Measurements from ENCODE around the gene KRT13.

KRT13 gene

DNA sequence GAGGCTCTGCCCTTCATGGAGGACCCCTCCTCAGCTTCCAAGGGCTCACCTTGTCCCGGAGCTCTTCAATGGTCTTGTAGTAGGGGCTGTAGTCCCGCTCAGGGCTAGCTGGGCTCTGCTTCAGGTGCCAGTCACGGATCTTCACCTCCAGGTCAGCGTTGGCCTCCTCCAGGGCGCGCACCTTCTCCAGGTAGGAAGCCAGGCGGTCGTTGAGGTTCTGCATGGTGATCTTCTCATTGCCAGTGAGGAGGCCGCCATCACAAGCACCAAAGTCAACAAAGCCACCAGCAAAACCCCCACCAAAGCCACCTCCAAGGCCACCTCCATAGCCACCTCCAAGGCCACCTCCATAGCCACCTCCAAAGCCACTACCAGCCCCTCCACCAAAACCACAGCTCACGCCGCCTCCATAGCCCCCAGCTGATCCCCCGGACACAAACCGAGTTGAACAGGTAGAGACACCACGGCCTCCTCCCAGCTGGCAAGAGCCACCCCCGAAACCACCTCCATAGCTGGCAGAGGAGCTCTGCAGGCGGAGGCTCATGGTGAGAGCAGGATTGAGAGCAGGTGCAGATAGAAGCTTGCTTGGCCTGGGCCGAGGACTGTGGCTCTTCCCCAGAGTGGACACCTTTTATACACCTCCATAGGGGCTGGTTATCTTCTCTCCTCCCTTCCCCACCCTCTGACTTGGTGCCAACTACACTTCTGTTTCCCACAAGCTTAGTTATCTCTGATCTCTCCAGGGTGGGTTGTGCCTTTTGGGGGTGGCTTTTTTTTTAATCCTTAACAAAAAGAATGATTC lies at the start of gene KRT13:
Gene KRT13 (minus strand): TSS at position 606 of the 802 bp plus-strand sequence. CDS start 62 bp downstream, at position 544.
- Histone ChIP-seq H3K27ac (no peak within 1 kb of the TSS), H3K27me3 (ENCODE audit: control insufficient read depth, insufficient read depth, low read length) (no peaks in the 10 kb centered on the region), H3K4me1 (no peaks in the 10 kb centered on the region), H3K79me2 (no peaks in the 10 kb centered on the region), H3K4me2 (ENCODE audit: low read length) (no peak within 1 kb of the TSS), H3K9me3 (ENCODE audit: control insufficient read depth, low read length) (no peaks in the 10 kb centered on the region), H2AFZ (no peak within 1 kb of the TSS), H3K36me3 (ENCODE audit: control insufficient read depth, insufficient read depth, low read length) (no peaks in the 10 kb centered on the region), H3K4me3 (ENCODE audit: low read depth, low read length) (no peak within 1 kb of the TSS), H3K9ac (no peak within 1 kb of the TSS)
- TF ChIP-seq CTCF (IDR thresholded peaks at IDR 0.05): no peak

GRCh38 chr17:41553987-41554680 lies 48.7 kb upstream of the KRT13 start:
- Histone ChIP-seq H3K27ac (no peak overlapping the region), H3K4me3 (ENCODE audit: low read depth, low read length) (no peak overlapping the region), H3K9ac (no peak overlapping the region), H2AFZ (no peak overlapping the region), H3K79me2 (no peaks in the 10 kb centered on the region), H3K9me3 (ENCODE audit: control insufficient read depth, low read length) (no peaks in the 10 kb centered on the region), H3K27me3 (ENCODE audit: control insufficient read depth, insufficient read depth, low read length) (no peaks in the 10 kb centered on the region), H3K4me1 (peaks cover under 1% of the 10 kb centered on the region), H3K36me3 (ENCODE audit: control insufficient read depth, insufficient read depth, low read length) (no peaks in the 10 kb centered on the region), H3K4me2 (ENCODE audit: low read length) (no peak overlapping the region)
- no peak for TF ChIP-seq CTCF (IDR thresholded peaks at IDR 0.05)

DNA sequence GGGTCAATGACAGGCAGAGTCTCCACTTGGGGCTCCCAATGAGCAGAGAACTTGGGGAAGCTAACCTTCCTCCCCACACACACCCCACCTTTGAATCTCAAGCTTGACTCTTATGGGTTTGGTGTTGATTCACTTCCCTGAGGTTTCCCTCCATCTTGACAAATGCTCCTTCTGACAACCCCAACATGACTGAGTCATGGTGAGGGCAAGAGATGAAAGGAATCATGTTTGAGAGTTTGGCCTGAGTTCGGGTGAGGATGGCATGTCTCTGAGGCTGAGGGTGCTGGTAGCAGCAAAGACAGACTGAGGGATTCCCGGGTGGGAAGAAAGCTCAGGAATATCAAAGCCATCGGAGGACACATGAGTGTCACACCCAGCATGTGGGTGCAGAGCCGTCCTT lies 47.8 kb upstream of the KRT13 start:
- Histone ChIP-seq H3K4me1 (peaks cover 4% of the 10 kb centered on the region), H2AFZ (no peak overlapping the region), H3K27ac (no peak overlapping the region), H3K27me3 (ENCODE audit: control insufficient read depth, insufficient read depth, low read length) (no peaks in the 10 kb centered on the region), H3K9ac (no peak overlapping the region), H3K9me3 (ENCODE audit: control insufficient read depth, low read length) (no peaks in the 10 kb centered on the region), H3K79me2 (no peaks in the 10 kb centered on the region), H3K36me3 (ENCODE audit: control insufficient read depth, insufficient read depth, low read length) (no peaks in the 10 kb centered on the region), H3K4me2 (ENCODE audit: low read length) (no peak overlapping the region), H3K4me3 (ENCODE audit: low read depth, low read length) (no peak overlapping the region)
- TF ChIP-seq CTCF (IDR thresholded peaks at IDR 0.05): no peak

DNA sequence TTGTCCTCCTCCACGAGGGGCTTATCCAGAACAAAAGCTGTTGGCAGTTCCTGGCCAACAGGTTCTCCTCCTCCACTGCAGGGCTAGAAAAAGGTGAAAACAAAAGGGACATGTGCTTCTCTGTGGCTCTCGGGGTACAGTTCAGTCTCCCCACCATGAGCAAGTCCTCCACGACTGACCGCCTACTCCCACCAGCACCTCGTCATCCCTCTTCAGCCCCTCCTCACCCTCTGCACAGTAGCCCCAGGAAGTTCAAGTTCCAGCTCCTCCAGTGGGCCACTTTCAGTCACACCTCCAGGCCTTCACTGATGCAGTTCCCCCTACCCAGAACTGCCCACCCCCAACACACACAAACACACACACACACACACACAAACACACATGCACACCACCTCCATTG lies 47.0 kb upstream of the KRT13 start:
- TF ChIP-seq CTCF (IDR thresholded peaks at IDR 0.05): no peak
- no peak overlapping the region for H3K4me3 ChIP-seq (ENCODE audit: low read depth, low read length)

More for the DNA sequence above, 47.0 kb upstream of the KRT13 start:
- Histone ChIP-seq H2AFZ (no peak overlapping the region), H3K9ac (no peak overlapping the region), H3K27ac (no peak overlapping the region), H3K4me2 (ENCODE audit: low read length) (no peak overlapping the region), H3K79me2 (no peaks in the 10 kb centered on the region), H3K36me3 (ENCODE audit: control insufficient read depth, insufficient read depth, low read length) (no peaks in the 10 kb centered on the region), H3K27me3 (ENCODE audit: control insufficient read depth, insufficient read depth, low read length) (no peaks in the 10 kb centered on the region), H3K4me1 (peaks cover 4% of the 10 kb centered on the region), H3K9me3 (ENCODE audit: control insufficient read depth, low read length) (no peaks in the 10 kb centered on the region)
